HepG2 (cell line): ENCODE results near the gene TMEM150C.

Experiments
- NFIC ChIP-seq: IDR thresholded peaks from 2 replicates; pipeline ENCODE4 v1.6.1; 2012; ENCODE audit warnings: mild to moderate bottlenecking, low read length, inconsistent platforms
- NFKB2 ChIP-seq: sonication (generic); formaldehyde crosslinking; IDR thresholded peaks from 2 replicates; pipeline ENCODE4 v1.4.0; 2020; ENCODE audit warnings: missing genetic modification reagents, borderline replicate concordance
- ZNF331 ChIP-seq: sonication (generic); formaldehyde crosslinking; IDR thresholded peaks from 2 replicates; pipeline ENCODE4 v1.4.0; 2020; ENCODE audit warnings: missing genetic modification reagents

- no peak for TF ChIP-seq ZNF331
- no peak for TF ChIP-seq NFKB2 (CRISPR knock-in tag)
- TF ChIP-seq NFIC: no peak
These were observed 66.1 kb downstream of the TMEM150C start for GRCh38 chr4:82495666-82496065.
